ENCODE measurements around the gene MAZ. TPM values are rescaled to one million over a fixed set of nuclear protein-coding genes. Genes with fewer than 3 reads are reported as not detected.
"Not testable (repeated sequence)": the region's sequence is repeated elsewhere in the genome, so short reads cannot be mapped to it uniquely, and the experiment has no call there.

MAZ gene
- total and polyA plus RNA-seq, 7 experiments from 2014 or later = 36.9 to 424 (median 202) TPM

GRCh38 chr16:29779474-29779873 lies 26.9 kb upstream of the MAZ start:
- H3K27me3 Mint-ChIP-seq = peaks cover 0 to 22% (median 0%) of the 10 kb centered on the region in 5 donors
- peak overlapping the region in 1 of 9 donors; percentile 39 for H3K27ac Mint-ChIP-seq
- H3K9me3 ChIP-seq (ENCODE audit: control insufficient read depth in 2 of 3, low read length in 3 of 3) = no peaks in the 10 kb centered on the region
- H3K36me3 ChIP-seq (ENCODE audit: control insufficient read depth in 2 of 3, insufficient read depth in 3 of 3, low read length in 3 of 3) = no peaks in the 10 kb centered on the region
- DNase-seq (no peak), ATAC-seq (no peak)
- H3K27me3 ChIP-seq (ENCODE audit: control insufficient read depth in 2 of 2, insufficient read depth in 2 of 2, low read length in 2 of 2) = no peaks in the 10 kb centered on the region
- H3K4me3 ChIP-seq (ENCODE audit: low read length) = no peak overlapping the region
- H3K4me1 Mint-ChIP-seq = peaks cover 13 to 21% (median 15%) of the 10 kb centered on the region in 7 donors
- intact Hi-C loops (cut with micrococcal nuclease) = no loop called here
- no peak overlapping the region for H3K27ac ChIP-seq (ENCODE audit: low read depth, low read length)
- peaks cover under 1 to 3% of the 10 kb centered on the region in 2 donors for H3K4me1 ChIP-seq (ENCODE audit: control insufficient read depth in 2 of 2, insufficient read depth in 2 of 2, low read length in 2 of 2)
- CTCF ChIA-PET = no interaction called here
- peaks cover 0 to 4% (median 0%) of the 10 kb centered on the region in 11 donors for H3K9me3 Mint-ChIP-seq
- H3K4me3 Mint-ChIP-seq = no peak overlapping the region
- no peaks in the 10 kb centered on the region for H3K36me3 Mint-ChIP-seq
- POLR2A ChIA-PET = interaction anchor here (1.4 kb wide), 1 partner anchor 33 kb away, joined by 6 read pairs; the partner anchor contains the start of gene C16orf54

GRCh38 chr16:29783094-29783953 lies 23.0 kb upstream of the MAZ start:
- H3K27ac ChIP-seq (ENCODE audit: low read depth, low read length); H3K36me3 ChIP-seq (ENCODE audit: control insufficient read depth in 2 of 3, insufficient read depth in 3 of 3, low read length in 3 of 3); intact Hi-C loops (cut with micrococcal nuclease); H3K4me3 Mint-ChIP-seq; H3K9me3 Mint-ChIP-seq; H3K36me3 Mint-ChIP-seq; H3K4me1 ChIP-seq (ENCODE audit: control insufficient read depth in 2 of 2, insufficient read depth in 2 of 2, low read length in 2 of 2); ATAC-seq; H3K27me3 ChIP-seq (ENCODE audit: control insufficient read depth in 2 of 2, insufficient read depth in 2 of 2, low read length in 2 of 2); DNase-seq; H3K9me3 ChIP-seq (ENCODE audit: control insufficient read depth in 2 of 3, low read length in 3 of 3); H3K4me3 ChIP-seq (ENCODE audit: low read length): not testable (repeated sequence)
- Mint-ChIP-seq H3K4me1 (peaks cover 17 to 36% (median 22%) of the 10 kb centered on the region in 7 donors), H3K27me3 (peaks cover 0 to 15% (median 0%) of the 10 kb centered on the region in 5 donors), H3K27ac (peak overlapping the region in 8 of 9 donors; percentile 0 to 78 (median 58))
- POLR2A ChIA-PET = interaction anchor here (1.7 to 4.3 kb wide), 2 partner anchors 33 to 39 kb away, joined by 4 to 40 read pairs; partner anchors contain the start of genes C16orf54 and PAGR1
- CTCF ChIA-PET = interaction anchor here (1.2 kb wide), 1 partner anchor 83 kb away, joined by 3 read pairs; no protein-coding TSS in a partner anchor

- peaks cover 0 to 9% (median 0%) of the 10 kb centered on the region in 5 donors for H3K27me3 Mint-ChIP-seq
- Histone ChIP-seq H3K9me3 (ENCODE audit: control insufficient read depth in 2 of 3, low read length in 3 of 3) (no peaks in the 10 kb centered on the region), H3K4me1 (ENCODE audit: control insufficient read depth in 2 of 2, insufficient read depth in 2 of 2, low read length in 2 of 2) (peaks cover 8 to 9% of the 10 kb centered on the region in 2 donors), H3K36me3 (ENCODE audit: control insufficient read depth in 2 of 3, insufficient read depth in 3 of 3, low read length in 3 of 3) (no peaks in the 10 kb centered on the region), H3K27me3 (ENCODE audit: control insufficient read depth in 2 of 2, insufficient read depth in 2 of 2, low read length in 2 of 2) (no peaks in the 10 kb centered on the region), H3K4me3 (ENCODE audit: low read length) (no peak overlapping the region), H3K27ac (ENCODE audit: low read depth, low read length) (peak overlapping the region; percentile 44)
- H3K36me3 Mint-ChIP-seq = no peaks in the 10 kb centered on the region
- ChIA-PET CTCF (interaction anchor here (1.0 to 3.4 kb wide), 8 partner anchors 16 to 85 kb away, joined by 3 to 22 read pairs (median 6); no protein-coding TSS in a partner anchor), POLR2A (interaction anchor here (0.6 to 4.3 kb wide), 13 partner anchors 19 to 83 kb away, joined by 3 to 40 read pairs (median 5); partner anchors contain the start of genes C16orf54 and PAGR1)
- H3K4me1 Mint-ChIP-seq = peaks cover 12 to 40% (median 26%) of the 10 kb centered on the region in 7 donors
- peaks cover 0 to 4% (median 0%) of the 10 kb centered on the region in 11 donors for H3K9me3 Mint-ChIP-seq
- peak overlapping the region in 8 of 9 donors; percentile 33 to 95 (median 70) for H3K27ac Mint-ChIP-seq
- peak in 6 of 9 donors; percentile 27 to 56 (median 46) for DNase-seq
- intact Hi-C loops (cut with micrococcal nuclease) = no loop called here
- peak overlapping the region in 4 of 10 donors; percentile 4 to 41 (median 17) for H3K4me3 Mint-ChIP-seq
- ATAC-seq = peak; percentile 65
Measured at GRCh38 chr16:29784157-29784556, 22.2 kb upstream of the MAZ start.

DNA sequence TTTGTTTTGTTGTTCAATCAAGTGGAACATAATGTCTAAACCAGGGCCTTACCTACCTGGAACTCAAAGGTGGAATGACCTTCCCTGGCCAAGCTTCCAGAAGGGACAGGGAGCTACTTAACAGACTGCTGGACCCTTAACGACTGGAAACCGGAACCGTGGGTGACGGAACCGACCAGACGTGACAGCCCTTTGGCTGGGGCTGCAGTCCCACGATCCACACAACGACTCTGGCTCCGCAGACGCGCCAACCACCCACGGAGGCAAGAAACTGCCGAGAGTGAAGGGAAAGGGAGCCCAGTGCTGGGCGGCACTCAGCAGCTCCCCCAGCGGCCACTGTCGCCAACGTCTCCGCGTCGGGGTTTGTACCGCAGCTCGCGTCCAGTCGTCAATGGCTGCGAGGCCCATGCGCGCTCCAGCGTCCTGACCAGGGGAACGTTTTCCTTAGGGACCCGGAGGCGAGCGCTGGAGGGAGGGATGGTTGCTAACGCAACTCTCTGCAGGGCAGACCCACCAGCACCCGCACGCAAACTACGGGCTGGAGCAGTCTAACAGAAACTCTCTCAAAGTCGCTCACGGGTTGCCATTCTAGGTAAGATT lies 21.3 kb upstream of the MAZ start:
- Histone ChIP-seq H3K36me3 (ENCODE audit: control insufficient read depth in 2 of 3, insufficient read depth in 3 of 3, low read length in 3 of 3) (no peaks in the 10 kb centered on the region), H3K27me3 (ENCODE audit: control insufficient read depth in 2 of 2, insufficient read depth in 2 of 2, low read length in 2 of 2) (no peaks in the 10 kb centered on the region), H3K4me1 (ENCODE audit: control insufficient read depth in 2 of 2, insufficient read depth in 2 of 2, low read length in 2 of 2) (peaks cover 12 to 15% of the 10 kb centered on the region in 2 donors), H3K4me3 (ENCODE audit: low read length) (peak overlapping the region; percentile 36), H3K9me3 (ENCODE audit: control insufficient read depth in 2 of 3, low read length in 3 of 3) (no peaks in the 10 kb centered on the region), H3K27ac (ENCODE audit: low read depth, low read length) (peak overlapping the region; percentile 44)
- POLR2A ChIA-PET = interaction anchor here (0.6 to 4.3 kb wide), 18 partner anchors 19 to 84 kb away, joined by 3 to 40 read pairs (median 4); partner anchors contain the start of genes C16orf54 and MAZ
- Mint-ChIP-seq H3K36me3 (no peaks in the 10 kb centered on the region), H3K4me1 (peaks cover 12 to 44% (median 28%) of the 10 kb centered on the region in 7 donors), H3K9me3 (peaks cover 0 to 4% (median 0%) of the 10 kb centered on the region in 11 donors), H3K27ac (peak overlapping the region; percentile 58 to 95 (median 80)), H3K27me3 (peaks cover 0 to under 1% (median 0%) of the 10 kb centered on the region in 5 donors), H3K4me3 (peak overlapping the region; percentile 56 to 80 (median 72))
- ATAC-seq (peak; percentile 95), DNase-seq (peak; percentile 59 to 77 (median 68))
- intact Hi-C loops (cut with micrococcal nuclease) = loop anchor here in 1 of 2 donors (1.0 kb wide), 2 partner anchors 39 to 85 kb away; no protein-coding TSS in a partner anchor
- CTCF ChIA-PET = interaction anchor here (0.6 to 3.4 kb wide), 15 partner anchors 17 to 270 kb away, joined by 3 to 22 read pairs (median 4); partner anchors contain the start of genes C16orf54 and PAGR1

GRCh38 chr16:29787155-29787554 lies 19.2 kb upstream of the MAZ start:
- ChIA-PET POLR2A (interaction anchor here (1.1 to 4.3 kb wide), 5 partner anchors 14 to 86 kb away, joined by 3 to 40 read pairs (median 21); partner anchors contain the start of gene C16orf54), CTCF (interaction anchor here (0.7 to 3.4 kb wide), 3 partner anchors 21 to 85 kb away, joined by 3 to 22 read pairs (median 3); no protein-coding TSS in a partner anchor)
- H3K4me1 Mint-ChIP-seq = peaks cover 12 to 55% (median 44%) of the 10 kb centered on the region in 7 donors
- H3K4me3 ChIP-seq (ENCODE audit: low read length); H3K27ac Mint-ChIP-seq; H3K36me3 ChIP-seq (ENCODE audit: control insufficient read depth in 2 of 3, insufficient read depth in 3 of 3, low read length in 3 of 3); H3K27me3 ChIP-seq (ENCODE audit: control insufficient read depth in 2 of 2, insufficient read depth in 2 of 2, low read length in 2 of 2); H3K36me3 Mint-ChIP-seq; H3K9me3 ChIP-seq (ENCODE audit: control insufficient read depth in 2 of 3, low read length in 3 of 3); H3K9me3 Mint-ChIP-seq; H3K27me3 Mint-ChIP-seq; H3K4me3 Mint-ChIP-seq; DNase-seq; H3K27ac ChIP-seq (ENCODE audit: low read depth, low read length); intact Hi-C loops (cut with micrococcal nuclease); ATAC-seq: not testable (repeated sequence)
- peaks cover 19 to 23% of the 10 kb centered on the region in 2 donors for H3K4me1 ChIP-seq (ENCODE audit: control insufficient read depth in 2 of 2, insufficient read depth in 2 of 2, low read length in 2 of 2)
